Coronary artery (tissue), 2 donors: ENCODE data around the gene NOS1.

Experiments
- DNase-seq: peaks from one replicate; pipeline ENCODE4 v3.0.0-alpha.2; 2017; ENCODE audit warnings: low spot score
- H3K27ac ChIP-seq, 2 donors: fragments of 200-600 bp; sonication (generic); one replicate each; pipeline ENCODE4 v1.5.1; 2016 to 2019
- H3K4me3 ChIP-seq: fragments of 200-600 bp; sonication (generic); 2 replicates; pipeline ENCODE4 v1.5.1; 2016; ENCODE audit warnings: mild to moderate bottlenecking, moderate library complexity
- TF ChIP-seq, protein P1 (sequence below): fragments of 200-600 bp; sonication (generic); IDR thresholded peaks from one replicate; pipeline ENCODE4 v1.5.1; 2019; ENCODE audit warnings: antibody characterized with exemption

NOS1 gene

DNA sequence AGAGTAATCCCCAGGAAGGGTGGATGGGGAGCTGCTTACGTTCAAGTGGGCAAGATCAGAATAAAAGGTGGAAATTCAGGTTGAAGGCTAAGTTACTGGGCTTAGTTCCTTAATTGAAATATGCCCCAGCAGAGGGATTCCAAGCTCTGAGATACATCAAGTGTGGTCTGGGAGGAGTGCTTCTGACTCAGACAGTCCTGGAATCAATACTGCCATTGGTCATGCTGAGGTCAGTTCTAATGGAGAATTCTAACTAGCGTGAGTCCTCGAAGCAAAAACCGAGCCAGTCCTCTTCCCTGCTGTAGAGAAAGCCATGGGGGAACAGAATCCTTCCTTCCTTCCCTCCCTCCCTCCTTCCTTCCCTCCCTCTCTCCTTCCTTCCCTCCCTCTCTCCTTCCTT is 39.9 kb downstream of the NOS1 start:
- Histone ChIP-seq H3K4me3 (no peak overlapping the region), H3K27ac (no peak overlapping the region)
- DNase-seq = no peak
- TF ChIP-seq, protein P1, sequence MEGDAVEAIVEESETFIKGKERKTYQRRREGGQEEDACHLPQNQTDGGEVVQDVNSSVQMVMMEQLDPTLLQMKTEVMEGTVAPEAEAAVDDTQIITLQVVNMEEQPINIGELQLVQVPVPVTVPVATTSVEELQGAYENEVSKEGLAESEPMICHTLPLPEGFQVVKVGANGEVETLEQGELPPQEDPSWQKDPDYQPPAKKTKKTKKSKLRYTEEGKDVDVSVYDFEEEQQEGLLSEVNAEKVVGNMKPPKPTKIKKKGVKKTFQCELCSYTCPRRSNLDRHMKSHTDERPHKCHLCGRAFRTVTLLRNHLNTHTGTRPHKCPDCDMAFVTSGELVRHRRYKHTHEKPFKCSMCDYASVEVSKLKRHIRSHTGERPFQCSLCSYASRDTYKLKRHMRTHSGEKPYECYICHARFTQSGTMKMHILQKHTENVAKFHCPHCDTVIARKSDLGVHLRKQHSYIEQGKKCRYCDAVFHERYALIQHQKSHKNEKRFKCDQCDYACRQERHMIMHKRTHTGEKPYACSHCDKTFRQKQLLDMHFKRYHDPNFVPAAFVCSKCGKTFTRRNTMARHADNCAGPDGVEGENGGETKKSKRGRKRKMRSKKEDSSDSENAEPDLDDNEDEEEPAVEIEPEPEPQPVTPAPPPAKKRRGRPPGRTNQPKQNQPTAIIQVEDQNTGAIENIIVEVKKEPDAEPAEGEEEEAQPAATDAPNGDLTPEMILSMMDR = no peak

DNA sequence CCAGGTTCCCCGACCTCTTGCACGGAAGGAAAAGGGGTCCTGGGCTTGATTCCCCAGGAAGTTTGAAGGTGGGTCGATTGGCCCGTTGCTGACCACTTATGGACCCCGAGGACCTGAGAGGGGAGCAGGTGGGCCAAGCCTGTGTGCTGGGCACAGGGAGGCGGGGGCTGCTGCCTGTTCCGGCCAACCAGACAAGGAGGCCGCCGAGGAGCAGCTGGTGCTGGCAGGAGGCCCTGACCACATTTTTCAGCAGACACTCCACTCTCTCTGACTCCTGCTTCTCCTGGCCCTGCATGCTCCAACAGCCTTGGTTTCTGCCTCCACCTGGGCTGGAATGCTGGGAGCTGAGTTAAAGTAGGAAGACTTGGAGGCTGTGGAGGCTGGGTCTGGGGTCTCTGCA is 42.8 kb downstream of the NOS1 start:
- DNase-seq = no peak
- TF ChIP-seq, protein P1 = no peak
- H3K4me3 ChIP-seq = no peak overlapping the region
- no peak overlapping the region for H3K27ac ChIP-seq

DNA sequence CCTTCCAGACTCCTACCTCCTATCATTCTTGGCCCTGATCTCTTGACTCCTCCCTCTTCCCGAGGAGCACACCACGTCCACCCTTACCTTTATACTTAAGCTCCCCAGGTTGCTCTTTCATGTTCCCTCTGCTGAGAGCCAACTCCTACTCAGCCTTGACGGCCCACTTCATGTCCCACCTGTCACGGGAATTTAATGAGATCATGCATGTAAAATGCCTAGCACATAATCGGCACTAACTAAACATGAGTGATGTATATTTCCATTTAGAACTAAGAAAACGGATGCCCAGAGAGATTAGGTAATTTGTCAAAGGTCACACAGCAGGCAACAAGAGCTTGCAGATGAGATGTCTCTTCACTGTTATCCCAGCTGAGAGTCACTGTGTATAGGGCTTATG is 45.1 kb downstream of the NOS1 start:
- TF ChIP-seq, protein P1 = no peak
- Histone ChIP-seq H3K27ac (no peak overlapping the region), H3K4me3 (no peak overlapping the region)
- DNase-seq = no peak

DNA sequence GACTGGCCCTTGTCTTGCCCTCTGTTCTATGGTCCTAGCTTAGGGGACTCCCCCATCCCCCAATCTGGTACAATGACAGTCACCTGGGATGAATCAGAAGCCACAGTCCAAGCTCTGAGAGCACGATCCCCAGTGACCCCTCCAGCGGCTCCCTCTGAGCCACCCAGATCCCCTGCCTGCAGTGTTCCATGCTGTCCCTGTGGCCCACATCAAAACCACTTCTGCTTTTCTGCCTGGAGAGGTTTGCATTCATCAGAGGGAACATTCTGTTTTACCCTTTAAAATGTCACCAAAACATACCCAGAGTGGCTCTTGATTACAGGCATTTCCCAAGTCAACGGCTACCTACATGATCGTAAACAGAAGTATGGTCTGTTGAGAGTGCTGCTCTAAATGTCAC is 47.5 kb downstream of the NOS1 start:
- DNase-seq = no peak
- H3K4me3 ChIP-seq = no peak overlapping the region
- H3K27ac ChIP-seq = no peak overlapping the region
- TF ChIP-seq, protein P1 = no peak

DNA sequence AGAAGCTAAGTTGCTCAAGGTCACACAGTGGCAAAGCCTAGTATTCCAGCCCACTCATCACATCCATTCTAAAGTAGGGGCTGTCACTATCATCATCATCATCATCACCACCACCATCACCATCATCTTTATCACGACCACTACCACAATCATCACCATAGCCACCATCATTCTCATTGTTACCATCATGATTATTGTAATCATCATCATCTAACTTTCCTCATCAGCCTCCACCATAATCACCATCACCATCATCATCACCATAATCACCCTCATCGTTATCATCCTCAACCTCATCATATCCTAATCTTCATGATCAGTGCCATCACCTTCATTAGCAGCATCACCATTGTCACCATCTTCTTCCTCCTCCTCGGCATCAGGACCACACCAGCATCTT is 48.7 kb downstream of the NOS1 start:
- TF ChIP-seq, protein P1 = no peak
- no peak for DNase-seq

DNA sequence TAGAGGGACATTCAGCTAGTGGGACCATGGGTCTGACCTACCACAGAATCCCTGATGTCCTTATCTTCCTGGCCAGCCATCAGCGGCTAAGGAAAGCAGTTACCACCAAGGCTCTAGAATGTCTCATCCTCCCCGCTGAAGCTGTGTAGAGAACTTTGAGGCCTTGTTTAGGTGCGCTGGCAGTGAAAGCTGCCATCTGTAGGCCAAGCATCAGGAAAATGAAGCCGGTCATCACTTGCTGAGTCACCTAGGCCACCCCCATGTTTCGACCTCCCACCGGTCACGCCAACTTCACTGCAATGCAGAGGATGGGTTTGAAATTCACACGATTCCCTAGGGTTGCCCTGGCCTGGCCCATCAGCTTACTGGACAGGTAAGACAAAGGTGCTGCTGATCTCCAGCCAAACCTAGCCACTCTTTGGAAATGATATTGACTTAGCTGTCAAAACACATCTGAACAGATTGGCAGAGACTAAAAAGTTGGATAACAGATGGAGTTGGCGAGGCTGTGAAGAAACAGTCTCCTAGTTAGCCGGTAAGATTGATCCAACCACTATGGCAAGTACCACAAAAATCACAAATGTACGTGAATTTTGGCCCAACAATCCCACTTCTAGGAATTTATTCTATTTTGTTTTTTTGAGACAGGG is 52.0 kb downstream of the NOS1 start:
- DNase-seq = no peak
- Histone ChIP-seq H3K4me3 (no peak overlapping the region), H3K27ac (no peak overlapping the region)
- TF ChIP-seq, protein P1 = no peak

More for the DNA sequence above, 48.7 kb downstream of the NOS1 start:
- Histone ChIP-seq H3K27ac (no peak overlapping the region), H3K4me3 (no peak overlapping the region)

DNA sequence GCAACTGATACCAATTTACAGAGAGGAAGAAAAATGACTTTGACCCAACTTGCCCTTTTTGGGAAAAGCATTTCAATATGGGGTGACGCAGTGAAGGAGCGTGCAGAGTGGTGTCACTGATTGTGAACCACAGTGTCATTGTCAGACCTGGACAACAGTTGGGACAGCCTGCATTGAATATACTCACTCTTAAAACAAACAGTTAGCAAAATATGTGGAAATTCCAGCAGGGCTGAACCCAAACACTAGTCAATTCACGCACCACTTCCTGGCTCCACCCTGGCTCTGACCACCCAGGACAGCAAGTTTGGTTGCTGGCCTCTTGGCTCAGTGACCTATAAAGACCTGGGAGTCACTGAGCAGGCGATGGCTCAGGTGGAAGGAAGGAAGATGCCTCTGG is 61.3 kb downstream of the NOS1 start:
- TF ChIP-seq, protein P1 = no peak
- DNase-seq = no peak
- no peak overlapping the region for H3K27ac ChIP-seq
- H3K4me3 ChIP-seq = no peak overlapping the region
